ENCODE data around the gene AGPS.
A peak's percentile ranks its signal among the peaks of the same experiment; 100 is the strongest.
"Not testable (repeated sequence)": the region's sequence is repeated elsewhere in the genome, so short reads cannot be mapped to it uniquely, and the experiment has no call there.

Gene AGPS

GRCh38 chr2:177419274-177419673 lies 26.7 kb downstream of the AGPS start:
- H3K4me3 ChIP-seq (replicated peaks; ENCODE audit: low read depth, low read length): no peak overlapping the region
- no peak for DNase-seq (ENCODE audit: extremely low read depth, low read depth)
- TF ChIP-seq, protein P1, sequence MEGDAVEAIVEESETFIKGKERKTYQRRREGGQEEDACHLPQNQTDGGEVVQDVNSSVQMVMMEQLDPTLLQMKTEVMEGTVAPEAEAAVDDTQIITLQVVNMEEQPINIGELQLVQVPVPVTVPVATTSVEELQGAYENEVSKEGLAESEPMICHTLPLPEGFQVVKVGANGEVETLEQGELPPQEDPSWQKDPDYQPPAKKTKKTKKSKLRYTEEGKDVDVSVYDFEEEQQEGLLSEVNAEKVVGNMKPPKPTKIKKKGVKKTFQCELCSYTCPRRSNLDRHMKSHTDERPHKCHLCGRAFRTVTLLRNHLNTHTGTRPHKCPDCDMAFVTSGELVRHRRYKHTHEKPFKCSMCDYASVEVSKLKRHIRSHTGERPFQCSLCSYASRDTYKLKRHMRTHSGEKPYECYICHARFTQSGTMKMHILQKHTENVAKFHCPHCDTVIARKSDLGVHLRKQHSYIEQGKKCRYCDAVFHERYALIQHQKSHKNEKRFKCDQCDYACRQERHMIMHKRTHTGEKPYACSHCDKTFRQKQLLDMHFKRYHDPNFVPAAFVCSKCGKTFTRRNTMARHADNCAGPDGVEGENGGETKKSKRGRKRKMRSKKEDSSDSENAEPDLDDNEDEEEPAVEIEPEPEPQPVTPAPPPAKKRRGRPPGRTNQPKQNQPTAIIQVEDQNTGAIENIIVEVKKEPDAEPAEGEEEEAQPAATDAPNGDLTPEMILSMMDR (IDR thresholded peaks at IDR 0.05; ENCODE audit: low read depth, low read length, missing control alignments): no peak

- no peak for DNase-seq (ENCODE audit: extremely low read depth, low read depth)
- TF ChIP-seq, protein P1 (IDR thresholded peaks at IDR 0.05; ENCODE audit: low read depth, low read length, missing control alignments): no peak
- H3K4me3 ChIP-seq (replicated peaks; ENCODE audit: low read depth, low read length): no peak overlapping the region
Measured at GRCh38 chr2:177422271-177422670, 29.7 kb downstream of the AGPS start.

DNA sequence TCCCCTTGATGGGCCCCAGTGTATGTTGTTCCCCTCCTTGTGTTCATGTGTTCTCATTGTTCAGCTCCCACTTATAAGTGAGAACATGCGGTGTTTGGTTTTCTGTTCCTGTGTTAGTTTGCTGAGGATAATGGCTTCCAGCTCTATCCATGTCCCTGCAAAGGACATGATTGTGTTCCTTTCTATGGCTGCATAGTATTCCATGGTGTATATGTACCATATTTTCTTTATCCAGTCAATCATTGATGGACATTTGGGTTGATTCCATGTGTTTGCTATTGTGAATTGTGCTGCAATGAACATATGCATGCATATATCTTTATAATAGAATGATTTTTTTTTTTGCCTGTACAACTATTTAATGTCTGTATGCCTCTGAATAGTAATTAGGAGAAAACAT lies 31.5 kb downstream of the AGPS start:
- not testable (repeated sequence) for DNase-seq (ENCODE audit: extremely low read depth, low read depth); H3K4me3 ChIP-seq (replicated peaks; ENCODE audit: low read depth, low read length)

DNA sequence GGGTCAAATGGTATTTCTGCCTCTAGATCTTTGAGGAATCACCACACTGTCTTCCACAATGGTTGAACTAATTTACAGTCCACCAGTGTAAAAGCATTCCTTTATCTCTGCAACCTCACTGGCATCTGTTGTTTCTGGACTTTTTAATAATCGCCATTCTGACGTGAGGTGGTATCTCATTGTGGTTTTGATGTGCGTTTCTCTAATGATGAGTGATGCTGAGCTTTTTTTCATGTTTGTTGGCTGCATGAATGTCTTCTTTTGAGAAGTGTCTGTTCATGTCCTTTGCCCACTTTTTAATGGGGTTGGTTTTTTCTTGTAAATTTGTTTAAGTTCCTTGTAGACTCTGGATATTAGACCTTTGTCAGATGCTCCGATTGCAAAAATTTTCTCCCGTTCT lies 32.0 kb downstream of the AGPS start:
- not testable (repeated sequence) for H3K4me3 ChIP-seq (replicated peaks; ENCODE audit: low read depth, low read length); DNase-seq (ENCODE audit: extremely low read depth, low read depth)

DNA sequence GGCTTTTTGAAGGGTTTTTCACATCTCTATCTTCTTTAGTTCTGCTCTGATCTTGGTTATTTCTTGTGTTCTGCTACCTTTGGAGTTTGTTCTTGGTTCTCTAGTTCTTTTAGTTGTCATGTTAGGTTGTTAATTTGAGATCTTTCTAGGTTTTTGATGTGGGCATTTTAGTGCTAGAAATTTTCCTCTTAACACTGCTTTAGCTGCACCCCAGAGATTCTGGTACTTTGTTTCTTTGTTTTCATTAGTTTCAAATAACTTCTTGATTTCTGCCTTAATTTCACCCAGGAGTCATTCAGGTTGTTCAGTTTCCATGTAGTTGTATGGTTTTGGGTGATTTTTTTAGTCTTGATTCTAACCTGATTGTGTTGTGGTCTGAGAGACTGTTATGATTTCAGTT lies 34.7 kb downstream of the AGPS start:
- TF ChIP-seq, protein P1 (IDR thresholded peaks at IDR 0.05; ENCODE audit: low read depth, low read length, missing control alignments): no peak
- no peak for DNase-seq (ENCODE audit: extremely low read depth, low read depth)

GRCh38 chr2:177427936-177428335 lies 35.4 kb downstream of the AGPS start:
- not testable (repeated sequence) for H3K4me3 ChIP-seq (replicated peaks; ENCODE audit: low read depth, low read length); DNase-seq (ENCODE audit: extremely low read depth, low read depth)

More for the DNA sequence above, 34.7 kb downstream of the AGPS start:
- no peak overlapping the region for H3K4me3 ChIP-seq (replicated peaks; ENCODE audit: low read depth, low read length)

- TF ChIP-seq, protein P1 (IDR thresholded peaks at IDR 0.05; ENCODE audit: low read depth, low read length, missing control alignments): no peak
- DNase-seq (ENCODE audit: extremely low read depth, low read depth): peak; percentile 69
- no peak overlapping the region for H3K4me3 ChIP-seq (replicated peaks; ENCODE audit: low read depth, low read length)
Measured at GRCh38 chr2:177429688-177430325, 37.2 kb downstream of the AGPS start.

DNA sequence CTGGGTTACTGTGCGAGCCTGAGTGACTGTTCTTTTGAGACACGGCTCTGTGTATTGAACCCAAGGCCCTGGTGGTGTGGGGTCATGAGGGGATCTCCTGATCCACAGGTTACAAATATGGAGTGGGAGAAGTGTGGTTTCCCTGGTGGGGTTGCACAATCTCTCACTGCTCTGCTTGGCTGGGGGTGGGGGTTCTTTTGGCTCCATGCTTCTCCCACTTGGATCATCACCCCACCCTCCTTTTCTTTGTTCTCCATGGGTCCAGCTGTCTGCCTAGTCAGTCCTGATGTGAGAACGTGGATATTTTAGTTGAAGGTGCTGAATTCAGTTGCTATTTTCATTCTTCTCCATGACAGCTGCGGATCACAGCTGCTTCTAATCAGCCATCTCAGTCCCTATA lies 37.8 kb downstream of the AGPS start:
- H3K4me3 ChIP-seq (replicated peaks; ENCODE audit: low read depth, low read length): no peak overlapping the region
- DNase-seq (ENCODE audit: extremely low read depth, low read depth): no peak
- TF ChIP-seq, protein P1 (IDR thresholded peaks at IDR 0.05; ENCODE audit: low read depth, low read length, missing control alignments): no peak

GRCh38 chr2:177431111-177431725 lies 38.6 kb downstream of the AGPS start:
- DNase-seq (ENCODE audit: extremely low read depth, low read depth); H3K4me3 ChIP-seq (replicated peaks; ENCODE audit: low read depth, low read length): not testable (repeated sequence)
